Measurements from ENCODE around the gene MCF2L.

MCF2L gene

DNA sequence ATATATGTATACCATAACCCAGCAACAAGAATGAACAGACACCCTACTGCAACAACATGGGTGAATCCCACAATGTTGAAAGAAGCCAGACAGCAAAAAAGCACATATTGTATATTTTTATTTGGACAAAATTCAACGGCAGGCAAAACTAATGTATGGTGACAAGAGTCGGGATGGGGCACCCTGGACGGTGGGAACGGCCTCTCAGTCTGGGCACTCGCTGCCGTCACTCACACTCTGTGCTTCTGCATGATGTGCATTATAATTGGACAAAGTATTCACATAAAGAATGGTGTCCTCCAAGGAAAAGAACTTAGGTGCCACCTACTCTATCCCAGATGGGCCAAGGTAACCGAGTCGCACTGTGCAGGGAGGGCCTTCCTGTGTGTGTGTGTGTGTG lies 71.0 kb downstream of the MCF2L start:
- no peak for DNase-seq

DNA sequence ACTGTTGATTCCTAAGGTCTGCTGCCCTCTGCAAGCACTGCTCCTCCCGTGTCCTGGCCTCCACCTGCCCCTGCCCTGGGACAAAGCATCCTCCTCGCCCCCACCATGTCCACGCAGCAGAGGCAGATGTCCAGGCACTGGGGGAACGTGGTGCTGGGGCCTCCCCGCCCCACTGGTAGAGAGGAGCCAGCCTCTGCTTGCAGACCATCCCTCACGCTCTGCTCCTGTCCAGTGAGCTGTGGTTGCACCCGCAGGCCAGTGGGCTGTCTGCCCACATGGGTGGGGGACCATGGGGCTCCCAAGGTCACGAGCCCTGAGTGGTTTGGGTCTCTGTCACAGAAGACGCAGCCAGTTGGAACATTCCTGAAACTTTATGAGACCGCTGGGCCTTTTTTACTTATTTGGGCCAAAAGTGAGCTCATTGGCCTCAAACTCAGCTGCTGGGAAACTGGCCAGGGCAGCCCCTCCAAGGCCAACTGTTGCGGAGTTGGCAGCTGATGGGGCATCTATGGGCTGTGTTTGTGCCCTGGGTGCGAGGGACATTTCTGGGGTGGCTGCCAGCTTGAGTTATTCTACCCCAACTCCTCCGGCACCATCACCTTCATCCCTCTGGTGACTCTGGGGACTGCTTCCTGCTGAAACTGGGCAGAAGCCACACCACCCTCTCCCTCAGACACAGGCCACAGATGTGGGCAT lies 71.7 kb downstream of the MCF2L start:
- no peak for DNase-seq

DNA sequence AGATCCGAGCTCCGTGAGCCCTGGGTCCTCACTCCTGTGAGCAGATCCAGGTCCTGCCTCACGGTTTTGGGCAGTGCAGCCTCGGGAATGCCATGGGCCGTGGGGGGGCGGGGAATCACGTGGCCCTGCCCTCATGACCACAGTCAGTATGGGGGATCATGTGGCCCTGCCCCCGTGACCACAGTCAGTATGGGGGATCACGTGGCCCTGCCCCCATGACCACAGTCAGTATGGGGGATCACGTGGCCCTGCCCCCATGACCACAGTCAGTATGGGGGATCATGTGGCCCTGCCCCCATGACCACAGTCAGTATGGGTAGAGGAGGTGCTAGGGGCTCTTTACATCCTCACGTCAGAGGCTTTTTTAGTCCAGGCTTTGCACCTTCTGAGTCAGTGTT lies 72.3 kb downstream of the MCF2L start:
- no peak for DNase-seq

DNA sequence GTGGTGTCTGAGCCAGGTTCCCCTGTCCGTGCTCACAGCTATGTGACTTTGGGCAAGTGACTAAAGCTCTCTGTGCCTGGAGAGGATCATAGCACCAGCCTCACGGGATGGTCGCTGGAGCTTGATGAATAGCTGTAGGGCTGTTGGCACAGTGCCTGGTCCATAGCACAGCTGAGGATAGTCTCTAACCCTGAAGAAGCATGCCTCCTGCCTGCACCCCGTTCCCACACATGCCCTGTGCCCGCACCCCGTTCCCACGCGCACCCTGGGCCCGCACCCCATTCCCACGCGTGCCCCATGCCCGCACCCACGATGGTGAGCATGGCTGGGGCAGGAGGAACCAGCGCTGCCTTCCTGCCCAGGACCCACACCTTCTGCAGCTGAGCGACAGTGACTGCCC lies 72.9 kb downstream of the MCF2L start:
- DNase-seq, result no peak

DNA sequence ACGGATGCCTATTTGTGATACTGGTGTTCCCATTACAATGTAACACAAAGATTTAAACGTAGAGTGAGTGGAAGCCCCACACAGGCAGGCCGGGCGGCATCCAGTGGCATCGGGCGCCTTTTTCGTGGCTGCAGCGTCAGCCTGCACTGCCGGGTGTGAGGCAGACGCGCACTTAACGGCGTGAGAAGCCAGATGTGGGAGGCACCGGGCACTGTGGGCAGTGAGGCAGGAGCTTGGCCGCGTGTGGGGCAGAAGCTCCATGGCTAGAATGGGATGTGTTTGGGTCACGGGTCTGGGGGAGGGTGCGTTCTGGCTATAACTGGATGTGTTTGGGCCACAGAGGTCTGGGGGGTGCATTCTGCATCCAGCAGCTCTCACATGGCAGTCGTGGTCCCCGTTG lies 73.4 kb downstream of the MCF2L start:
- DNase-seq, result no peak

DNA sequence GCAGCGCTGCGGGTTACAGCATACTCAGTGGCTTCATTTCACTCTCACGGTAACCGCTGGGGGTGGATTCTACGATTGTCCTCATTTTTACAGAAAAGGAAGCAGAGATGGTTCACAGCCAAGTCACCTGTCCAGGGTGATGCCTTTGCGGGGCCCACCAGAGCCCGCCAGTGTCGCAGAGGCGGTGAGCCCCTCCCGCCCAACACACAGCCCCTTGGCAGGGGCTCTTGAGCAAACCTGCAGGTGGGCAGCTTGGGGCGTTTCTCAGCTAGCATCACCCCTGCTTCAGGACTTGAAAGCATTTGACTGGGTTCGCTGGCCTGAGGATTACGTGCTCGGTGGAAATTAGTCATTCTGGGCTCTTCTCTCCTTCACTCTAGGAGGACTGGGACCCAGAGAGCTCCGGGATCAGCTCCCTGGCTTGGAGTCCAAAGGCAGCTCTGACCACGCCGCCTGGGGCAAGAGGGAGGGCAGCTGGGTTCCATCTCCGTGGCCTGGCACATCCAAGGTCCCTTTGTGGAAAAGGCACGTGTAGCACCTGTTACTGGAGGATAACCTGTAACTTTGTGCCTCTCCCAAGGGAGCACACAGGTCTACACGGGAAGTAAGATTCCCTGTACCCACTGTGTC lies 74.1 kb downstream of the MCF2L start:
- no peak for DNase-seq

DNA sequence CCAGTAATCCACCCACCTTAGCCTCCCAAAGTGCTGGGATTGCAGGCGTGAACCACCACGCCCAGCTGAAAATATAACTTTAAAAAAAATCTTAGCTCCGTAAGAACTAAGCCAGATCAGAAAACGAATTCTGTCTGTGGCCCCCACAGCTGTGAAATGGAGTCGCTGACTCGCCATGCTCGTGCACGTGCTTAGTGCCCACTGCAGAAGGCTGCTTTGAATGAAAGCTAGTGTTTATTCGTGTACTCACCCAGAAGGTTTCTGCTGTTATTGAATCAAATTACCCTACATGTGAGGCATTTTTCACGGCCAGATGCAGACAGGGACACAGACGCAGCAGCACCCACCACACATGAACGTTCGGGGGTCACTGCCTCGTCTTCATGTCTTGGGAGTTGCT lies 74.9 kb downstream of the MCF2L start:
- no peak for DNase-seq

DNA sequence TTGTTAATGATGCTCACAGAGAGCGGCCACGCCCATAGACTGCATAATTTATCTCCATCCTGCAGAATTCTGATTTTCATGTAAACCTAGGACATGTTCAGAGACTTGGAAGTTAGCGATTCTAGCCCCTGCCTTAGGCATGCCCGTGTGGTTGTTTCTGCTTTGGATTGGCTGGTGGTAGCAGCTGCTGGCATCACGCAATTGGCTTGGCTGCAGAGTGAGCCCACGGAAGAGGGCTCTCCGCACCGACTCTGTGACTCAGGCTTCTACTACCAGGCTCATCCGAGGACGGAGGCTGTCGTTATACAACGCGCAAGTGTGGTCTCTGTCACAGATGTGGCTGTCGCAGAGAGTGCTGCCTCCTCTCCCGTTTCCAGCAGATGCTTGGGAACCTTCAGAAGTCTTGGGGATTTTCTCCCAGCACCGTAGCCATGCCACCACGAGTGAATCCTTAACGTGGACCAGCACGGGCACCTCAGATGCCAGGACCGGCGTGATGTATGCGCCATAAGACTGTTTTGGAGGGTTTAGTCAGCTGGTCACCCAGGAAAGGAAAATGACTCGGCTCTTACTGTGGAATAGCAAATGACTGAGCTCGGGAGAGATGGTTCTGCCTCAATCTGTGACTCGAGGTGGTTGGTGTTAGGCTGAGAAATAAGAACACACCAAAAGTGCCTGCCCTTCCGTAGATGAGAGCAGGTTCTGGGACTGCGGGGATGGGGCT lies 75.5 kb downstream of the MCF2L start:
- DNase-seq, result peak; percentile 9

DNA sequence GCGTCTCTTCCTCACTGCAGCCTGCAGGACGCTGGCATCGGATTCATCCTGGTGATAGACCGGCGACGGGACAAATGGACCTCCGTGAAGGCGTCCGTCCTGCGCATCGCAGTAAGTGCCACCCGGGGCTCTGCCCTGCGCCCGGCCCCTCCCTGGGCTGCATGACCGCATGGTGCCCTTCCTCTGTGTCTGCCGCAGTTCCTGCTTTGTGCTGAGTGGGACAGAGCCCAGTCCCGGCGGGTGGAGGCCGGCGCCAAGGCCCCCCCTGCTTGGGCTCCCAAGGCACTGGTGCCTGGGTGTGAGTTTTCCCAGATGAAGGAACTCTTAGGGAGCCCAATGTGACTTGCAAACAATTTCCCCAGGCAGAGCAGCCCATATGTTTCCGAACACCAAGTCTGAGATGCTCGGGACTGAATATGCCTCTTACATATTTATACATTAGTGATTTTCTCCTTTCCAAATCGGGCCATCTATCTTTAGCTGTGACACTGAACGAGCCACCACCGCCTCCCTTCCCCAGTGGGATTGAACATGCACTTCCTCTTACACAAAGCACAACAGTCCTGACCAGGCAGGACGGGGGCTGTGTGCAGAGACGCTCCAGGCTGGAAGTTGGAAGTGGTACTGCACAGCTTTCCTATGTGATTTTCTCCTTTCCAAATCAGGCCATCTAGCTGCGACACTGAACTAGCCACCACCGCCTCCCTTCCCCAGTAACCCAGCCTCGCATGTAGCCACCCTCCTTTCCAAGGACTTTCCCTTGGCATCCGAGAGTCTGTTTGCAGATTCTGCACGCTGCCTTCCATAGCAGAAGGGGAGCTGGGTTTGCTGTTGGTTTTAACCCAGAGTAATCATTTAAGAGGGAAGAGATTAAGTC lies 76.5 kb downstream of the MCF2L start:
- DNase-seq, result no peak

DNA sequence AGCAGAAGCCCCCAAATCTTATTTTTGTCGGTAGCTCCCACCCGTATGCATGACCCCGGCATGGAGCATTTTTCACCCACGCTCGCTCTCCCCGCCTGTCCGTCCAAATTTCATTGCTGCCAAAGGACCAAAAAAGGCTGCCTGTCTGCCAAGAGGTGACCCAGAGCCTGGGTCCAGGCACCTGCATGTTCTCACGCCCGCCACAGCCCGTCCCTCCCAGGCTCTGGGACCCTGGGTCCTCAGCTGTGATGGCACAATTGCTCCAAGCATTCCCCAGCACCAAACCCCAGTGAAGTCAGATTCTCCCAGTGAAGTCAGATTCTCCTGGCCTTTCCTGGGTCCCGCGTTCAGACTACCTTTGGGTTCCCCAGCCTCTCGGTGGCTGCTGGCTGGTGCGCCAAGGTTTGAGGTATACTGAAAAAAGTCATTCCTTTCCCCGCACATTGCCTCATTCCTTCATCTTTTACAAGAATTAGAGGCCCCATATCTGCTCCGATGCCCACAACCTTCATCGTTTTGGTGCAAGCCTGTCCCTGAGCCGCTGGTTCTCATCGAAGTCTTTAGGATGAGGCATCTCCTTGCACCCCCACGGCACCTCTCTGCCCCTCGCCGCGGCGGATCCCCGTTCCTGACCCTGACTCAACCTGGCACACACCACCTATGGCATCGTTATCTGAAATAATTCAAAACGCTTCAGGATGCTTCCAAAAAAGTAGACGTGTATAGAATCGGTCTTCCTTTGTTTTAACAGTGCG lies 77.3 kb downstream of the MCF2L start:
- DNase-seq, result no peak

DNA sequence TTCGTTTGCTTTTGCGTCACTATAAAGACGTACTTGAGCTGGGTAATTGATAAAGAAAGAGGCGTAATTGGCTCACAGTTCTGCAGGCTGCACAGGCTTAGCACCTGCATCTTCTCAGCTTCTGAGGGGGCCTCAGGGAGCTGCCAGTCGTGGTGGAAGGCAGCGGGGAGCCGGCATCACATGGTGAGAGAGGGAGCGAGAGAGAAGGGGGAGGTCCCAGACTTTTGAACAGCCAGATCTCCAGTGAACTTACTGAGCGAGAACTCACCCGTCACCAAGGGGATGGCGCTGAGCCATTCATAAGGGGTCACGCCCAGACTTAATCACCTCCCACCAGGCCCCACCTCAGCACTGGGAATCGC lies 77.8 kb downstream of the MCF2L start:
- no peak for DNase-seq

DNA sequence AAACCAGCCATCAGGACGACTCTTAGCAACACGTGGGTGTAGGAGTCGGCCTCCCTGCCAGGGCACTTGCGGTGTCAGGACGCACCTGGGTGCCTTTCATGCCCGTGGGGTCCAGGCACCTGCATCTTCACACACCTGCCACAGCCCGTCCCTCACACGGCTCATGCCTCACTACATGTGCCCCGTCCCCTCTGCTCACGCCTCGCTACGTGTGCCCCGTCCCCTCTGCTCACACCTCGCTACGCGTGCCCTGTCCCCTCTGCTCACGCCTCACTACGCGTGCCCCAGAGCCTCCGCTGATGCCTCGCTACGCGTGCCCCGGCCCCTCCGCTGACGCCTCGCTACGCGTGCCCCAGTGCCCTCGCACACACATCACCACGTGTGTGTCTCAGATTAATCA lies 78.6 kb downstream of the MCF2L start:
- no peak for DNase-seq

DNA sequence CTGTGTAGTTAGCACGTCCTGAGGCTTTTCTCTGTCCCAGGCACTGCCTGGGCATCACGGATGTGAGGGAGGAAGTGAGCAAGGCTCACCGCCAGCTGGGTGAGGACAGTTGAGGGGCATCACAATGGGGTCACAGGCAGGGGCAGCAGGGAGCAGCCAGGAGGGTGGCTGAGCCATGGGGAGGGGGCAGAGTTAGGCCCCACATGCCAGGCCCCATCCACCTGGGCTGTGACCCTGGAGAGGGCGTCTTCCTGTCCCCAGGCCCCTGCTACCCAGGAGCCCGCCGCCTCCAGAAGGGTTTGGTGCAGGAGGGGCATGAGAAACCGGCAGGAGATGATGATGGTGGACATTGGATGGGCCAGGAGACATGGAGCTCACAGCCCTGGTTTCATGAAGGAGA lies 79.8 kb downstream of the MCF2L start:
- DNase-seq, result no peak

DNA sequence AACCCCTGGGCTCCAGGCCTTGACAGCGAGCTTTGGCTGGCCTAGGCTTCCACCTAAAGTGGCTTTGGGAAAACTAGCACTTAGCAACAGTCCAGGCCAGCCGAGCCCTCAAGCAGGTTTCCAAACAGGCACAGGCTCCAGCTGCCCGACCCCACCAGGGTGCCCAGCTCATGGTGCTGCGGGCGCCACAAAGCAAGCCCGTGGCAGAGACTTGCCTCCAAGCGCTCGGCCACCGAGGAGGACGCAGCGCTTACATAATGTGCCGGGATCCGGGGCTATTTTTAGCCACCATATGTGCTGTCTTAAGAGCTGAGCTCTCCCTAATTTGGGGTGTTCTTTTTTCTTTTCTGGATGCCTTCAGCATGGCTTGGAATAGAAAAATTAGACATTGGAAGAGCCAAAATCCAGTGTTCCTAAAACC lies 80.5 kb downstream of the MCF2L start:
- DNase-seq, result no peak

DNA sequence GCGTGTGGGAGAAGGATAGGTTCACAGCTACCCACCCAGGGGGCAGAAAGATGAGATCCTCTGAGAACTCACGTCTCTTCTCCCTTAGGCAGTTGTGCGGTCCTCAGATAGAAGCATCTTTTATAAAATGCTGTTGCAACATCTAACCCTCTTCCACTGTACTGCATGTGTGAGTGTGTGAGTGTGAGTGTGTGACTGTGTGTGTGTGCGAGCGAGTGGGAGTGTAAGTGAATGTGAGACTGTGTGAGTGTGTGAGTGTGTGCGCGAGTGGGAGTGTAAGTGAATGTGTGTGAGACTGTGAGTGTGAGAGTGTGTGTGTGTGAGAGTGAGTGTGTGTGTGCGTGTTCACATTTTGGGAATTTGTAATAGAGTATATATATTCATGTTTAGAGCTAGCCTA lies 81.0 kb downstream of the MCF2L start:
- no peak for DNase-seq

DNA sequence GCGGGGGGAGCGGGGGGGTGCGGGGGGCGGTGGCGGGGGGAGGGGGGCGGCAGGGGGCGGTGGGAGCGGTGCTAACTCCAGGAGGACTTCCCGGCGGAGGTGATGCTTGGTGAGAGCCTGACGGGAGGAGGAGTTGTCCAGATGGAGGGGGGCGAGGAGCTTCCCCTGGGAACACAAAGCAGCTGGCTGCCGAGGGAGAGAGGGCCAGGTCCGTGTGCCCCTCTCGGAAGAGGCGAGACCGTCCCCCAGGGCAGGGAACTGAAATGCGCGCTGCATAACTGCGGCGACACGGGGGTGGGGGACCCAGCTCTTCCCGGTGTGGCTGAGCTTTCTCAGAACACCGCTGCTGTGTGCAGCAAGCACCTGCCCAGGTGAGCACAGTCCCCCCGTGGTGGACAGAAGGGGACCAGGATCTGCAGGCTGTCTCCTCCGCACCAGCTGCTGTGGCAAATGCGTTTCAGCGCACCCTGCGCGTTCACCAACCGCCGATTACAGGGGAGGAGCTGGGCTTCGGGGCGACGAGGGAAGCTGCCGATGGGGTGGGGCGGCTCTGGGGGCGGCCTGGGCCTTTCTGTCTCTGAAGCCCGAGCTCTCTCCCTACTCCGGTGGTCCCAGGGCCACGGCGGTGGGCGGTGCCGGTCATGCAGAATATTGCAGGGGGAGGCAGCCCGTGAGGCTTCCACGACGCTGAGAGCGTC lies 81.9 kb downstream of the MCF2L start:
- DNase-seq, result no peak

DNA sequence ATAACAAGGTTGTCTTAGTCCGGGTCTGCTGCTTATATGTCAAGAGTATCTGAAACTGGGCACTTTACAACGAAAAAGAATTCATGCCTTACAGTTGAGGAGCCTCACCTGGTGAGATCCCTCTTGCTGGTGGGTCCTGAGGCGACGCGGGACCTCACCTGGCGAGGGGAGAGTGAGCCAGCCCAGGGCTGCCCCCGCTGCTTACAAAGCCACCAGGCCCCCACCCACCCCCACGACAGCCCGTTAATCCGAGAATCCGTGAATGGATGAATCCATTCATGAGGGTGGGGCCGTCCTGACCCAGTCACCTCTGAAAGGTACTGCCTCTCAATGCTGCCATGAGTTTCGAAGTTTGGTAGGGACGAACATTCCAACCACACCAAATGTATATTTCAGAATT lies 82.6 kb downstream of the MCF2L start:
- no peak for DNase-seq

DNA sequence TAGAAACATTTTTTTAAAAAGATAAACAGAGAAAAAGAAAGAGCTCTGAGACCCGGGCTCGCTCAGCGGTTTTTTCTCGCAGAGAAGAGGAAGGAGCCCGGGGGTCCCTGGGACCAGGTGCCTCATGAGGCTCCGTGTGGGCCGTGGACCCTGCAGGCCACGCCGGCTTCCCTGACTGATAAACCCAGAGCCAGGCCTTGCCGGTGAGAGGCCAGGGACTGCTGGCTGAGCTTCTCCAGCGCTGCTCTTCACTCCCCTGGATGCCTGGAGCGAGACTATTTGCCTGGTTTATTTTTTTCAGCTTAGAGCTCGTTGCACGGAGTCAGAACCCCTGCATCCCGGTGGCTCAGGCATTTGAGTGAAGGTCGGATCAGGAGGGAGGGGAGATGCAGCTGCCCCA lies 83.2 kb downstream of the MCF2L start:
- no peak for DNase-seq

DNA sequence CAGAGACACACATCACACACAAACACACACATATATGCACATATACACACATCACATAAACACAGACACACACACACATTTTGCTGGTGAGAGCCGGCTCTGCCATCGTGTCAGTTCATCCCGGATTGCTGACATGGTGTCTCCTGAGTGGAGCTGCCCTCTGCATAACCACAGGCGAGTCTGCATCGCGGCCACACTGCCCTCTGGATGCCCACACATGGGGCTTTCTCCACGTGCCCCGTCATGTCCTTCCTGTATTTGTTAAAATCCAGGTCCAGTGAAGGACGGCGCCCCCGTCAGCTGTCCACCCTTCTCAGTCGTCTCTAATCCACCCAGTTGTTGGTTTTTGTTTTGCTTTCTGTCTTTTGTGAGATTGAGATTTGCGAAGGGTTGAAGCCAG lies 84.0 kb downstream of the MCF2L start:
- no peak for DNase-seq

DNA sequence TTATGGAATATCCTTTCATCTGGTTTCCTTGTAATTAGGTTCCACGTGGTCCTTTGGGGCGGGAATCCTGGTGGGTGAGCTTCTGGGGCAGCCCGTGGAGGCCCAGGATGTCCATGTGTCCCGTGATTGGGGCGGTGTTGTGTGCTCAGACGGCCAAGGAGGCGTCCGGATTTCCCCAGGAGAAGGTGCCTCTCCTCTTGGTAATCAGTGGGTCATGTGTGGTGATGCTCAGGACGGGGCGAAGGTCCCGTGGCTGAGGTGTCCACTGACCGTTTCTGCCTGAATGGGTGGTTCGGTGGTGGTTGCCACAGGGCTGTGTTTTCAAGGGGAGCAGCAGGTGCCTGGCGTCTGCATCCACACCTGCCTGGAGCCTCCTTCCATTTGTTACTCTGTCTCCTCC lies 84.4 kb downstream of the MCF2L start:
- no peak for DNase-seq

DNA sequence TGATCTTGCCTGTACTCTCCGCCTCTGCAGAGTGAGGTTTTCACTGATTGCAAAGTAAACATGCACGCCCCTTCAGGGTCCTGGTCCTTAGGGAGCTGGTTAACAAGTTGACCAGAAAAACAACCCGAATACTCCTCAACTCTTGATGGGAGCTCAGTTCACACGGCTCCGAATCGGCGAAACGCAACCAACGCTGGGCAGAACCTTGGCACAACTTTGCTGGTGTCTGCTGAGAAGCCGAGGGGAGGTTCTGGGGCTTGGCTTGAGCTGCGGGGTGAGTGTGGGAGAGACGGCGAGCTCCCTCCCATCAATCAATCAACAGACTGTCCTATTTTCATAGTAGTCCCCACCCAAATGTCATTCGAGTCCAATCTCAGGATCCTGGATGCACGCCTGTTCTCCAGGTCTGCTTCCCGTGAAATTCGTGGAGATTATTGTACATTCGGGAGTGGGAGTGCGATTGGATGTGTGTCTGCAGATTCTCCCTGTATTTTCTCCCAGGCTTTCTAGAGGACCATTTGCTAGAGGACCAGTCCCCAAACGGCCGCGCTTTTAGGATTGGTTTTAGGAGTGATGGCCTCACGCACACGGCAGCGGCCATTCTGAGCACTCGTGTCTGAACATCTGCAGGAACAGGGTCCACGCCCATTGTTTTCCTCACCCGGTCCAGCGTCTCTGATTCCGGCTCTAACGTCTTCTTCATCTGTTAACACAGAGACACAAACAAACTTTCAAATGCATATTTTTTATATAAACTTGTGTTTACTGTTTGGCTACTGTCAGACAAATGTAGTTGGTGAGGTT lies 85.0 kb downstream of the MCF2L start:
- DNase-seq, result no peak
